GM19240 (cell line): ENCODE measurements around the gene REEP2.
"Not testable (repeated sequence)": the region's sequence is repeated elsewhere in the genome, so short reads cannot be mapped to it uniquely, and the experiment has no call there.

Experiments
- DNase-seq: peaks from one replicate; pipeline ENCODE4 v3.0.0; 2011; ENCODE audit warnings: low spot score; ENCODE audit not compliant: insufficient read length

REEP2 gene

DNA sequence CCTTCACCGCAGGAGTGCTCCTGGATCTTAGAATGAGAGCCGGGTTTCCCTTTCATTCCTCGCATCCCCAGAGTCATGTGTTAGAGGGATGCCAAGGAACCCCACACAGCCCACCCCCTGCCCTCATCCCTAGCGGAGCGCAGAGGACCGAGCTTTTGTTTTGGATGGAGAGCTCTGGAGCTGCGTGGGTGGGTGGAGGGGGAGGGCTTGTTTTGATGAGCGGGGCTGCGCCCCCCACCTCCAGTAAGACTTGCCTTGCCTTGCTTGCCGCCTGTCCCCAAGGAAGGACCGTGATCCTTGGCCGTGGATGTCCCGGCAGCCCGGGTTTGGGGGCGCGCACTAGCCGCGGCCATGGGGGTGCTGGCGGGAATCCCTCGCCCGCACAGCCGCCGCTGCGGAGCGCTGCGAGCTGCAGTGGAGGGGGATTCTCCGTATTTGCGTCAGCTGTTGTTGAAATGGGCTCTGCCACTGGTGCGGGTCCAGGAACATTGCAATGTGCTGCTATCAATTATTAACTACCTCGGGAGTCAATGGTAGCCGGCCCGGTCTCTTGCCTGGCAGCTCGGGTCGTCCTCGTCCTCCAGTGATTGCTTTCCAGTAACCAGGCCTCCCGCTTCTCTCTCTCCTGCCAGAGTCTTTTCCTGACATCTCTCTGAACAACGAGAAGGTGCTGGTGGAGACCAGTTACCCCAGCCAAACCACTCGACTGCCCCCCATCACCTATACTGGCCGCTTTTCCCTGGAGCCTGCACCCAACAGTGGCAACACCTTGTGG is 27.5 kb downstream of the REEP2 start:
- DNase-seq: no peak

GRCh38 chr5:138466900-138467710 is 28.2 kb downstream of the REEP2 start:
- DNase-seq: no peak

DNA sequence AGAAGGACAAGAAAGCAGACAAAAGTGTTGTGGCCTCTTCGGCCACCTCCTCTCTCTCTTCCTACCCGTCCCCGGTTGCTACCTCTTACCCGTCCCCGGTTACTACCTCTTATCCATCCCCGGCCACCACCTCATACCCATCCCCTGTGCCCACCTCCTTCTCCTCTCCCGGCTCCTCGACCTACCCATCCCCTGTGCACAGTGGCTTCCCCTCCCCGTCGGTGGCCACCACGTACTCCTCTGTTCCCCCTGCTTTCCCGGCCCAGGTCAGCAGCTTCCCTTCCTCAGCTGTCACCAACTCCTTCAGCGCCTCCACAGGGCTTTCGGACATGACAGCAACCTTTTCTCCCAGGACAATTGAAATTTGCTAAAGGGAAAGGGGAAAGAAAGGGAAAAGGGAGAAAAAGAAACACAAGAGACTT is 28.9 kb downstream of the REEP2 start:
- no peak for DNase-seq

- DNase-seq: no peak
Observed at GRCh38 chr5:138468133-138468965, 29.5 kb downstream of the REEP2 start.

DNA sequence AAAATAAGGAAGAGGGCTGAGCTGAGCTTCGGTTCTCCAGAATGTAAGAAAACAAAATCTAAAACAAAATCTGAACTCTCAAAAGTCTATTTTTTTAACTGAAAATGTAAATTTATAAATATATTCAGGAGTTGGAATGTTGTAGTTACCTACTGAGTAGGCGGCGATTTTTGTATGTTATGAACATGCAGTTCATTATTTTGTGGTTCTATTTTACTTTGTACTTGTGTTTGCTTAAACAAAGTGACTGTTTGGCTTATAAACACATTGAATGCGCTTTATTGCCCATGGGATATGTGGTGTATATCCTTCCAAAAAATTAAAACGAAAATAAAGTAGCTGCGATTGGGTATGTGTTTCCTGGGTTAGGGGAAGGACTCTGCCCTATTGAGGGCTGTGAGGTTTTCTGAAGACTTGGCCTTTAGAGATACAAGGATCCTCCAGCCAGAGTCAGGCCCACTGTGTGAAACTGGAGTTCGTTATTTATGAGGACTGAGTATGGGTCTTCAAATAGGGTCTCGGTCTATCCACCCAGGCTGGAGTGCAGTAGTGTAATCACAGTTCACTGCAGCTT is 30.2 kb downstream of the REEP2 start:
- DNase-seq: no peak

- DNase-seq: no peak
Observed at GRCh38 chr5:138469540-138470321, 30.9 kb downstream of the REEP2 start.

DNA sequence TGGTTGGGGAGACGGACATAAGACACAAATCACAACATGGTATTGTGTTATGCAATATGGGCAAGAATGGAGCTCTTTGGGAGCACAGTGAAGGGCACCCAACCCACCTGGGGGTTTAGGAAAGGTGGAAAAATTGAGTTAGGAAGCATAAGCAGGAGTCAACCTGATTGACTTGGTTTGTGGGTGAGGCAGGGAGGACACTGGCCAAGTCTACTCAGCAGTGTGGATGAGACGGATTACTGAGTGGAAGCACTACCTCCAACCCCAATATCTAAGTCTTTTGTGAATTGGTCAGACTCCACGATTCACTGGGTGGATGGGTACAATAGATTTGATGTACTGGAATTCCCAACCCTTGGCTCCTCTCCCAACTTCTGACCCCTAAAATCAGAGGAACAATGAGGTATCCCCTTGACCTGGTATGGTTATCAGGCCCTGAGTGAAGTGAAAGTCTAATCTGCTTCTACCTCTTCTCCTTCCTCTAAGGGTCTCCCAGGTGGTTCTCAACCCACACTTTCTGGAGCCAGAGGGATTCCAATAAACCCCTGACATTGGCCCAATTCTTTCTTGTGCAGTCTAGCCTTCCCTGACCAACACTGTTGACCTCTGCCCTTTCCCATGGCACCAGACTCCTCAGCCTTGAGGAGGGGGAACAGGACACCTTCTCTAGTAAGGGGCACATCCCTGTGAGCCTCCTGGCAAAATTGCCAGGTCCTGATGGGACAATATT is 31.6 kb downstream of the REEP2 start:
- no peak for DNase-seq

DNA sequence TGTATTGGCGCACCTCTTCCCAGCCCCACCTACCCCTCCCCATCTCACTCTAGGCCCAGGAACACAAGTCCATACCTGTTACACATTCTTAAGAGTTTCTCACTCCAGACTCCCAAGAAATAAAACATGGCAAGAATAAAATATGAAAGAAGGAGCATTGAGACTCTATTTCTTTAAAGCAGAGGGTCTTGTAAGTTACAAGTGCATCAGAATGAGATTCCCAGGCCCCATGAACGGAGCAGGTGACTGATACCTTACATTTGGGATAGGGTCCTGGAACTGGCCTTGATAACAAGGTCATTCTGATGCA is 32.1 kb downstream of the REEP2 start:
- no peak for DNase-seq

- no peak for DNase-seq
Observed at GRCh38 chr5:138472353-138472752, 33.5 kb downstream of the REEP2 start.

DNA sequence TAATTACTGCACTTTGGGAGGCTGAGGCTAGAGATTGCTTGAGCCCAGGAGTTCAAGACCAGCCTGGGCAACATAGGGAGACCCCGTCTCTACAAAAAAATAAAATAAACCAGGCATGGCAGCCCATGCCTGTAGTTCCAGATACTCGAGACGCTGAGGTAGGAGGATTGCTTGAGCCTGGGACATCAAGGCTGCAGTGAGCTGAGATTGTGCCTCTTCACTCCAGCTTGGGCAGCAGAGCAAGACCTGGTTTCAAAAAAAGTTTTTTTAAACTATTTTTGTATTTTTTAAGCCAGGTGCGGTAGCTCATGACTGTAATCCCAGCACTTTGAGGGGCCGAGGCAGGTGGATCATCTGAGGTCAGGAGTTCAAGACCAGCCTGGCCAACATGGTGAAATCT is 34.3 kb downstream of the REEP2 start:
- DNase-seq: not testable (repeated sequence)

- DNase-seq: no peak
Observed at GRCh38 chr5:138476918-138477317, 38.1 kb downstream of the REEP2 start.

GRCh38 chr5:138482638-138483037 is 43.8 kb downstream of the REEP2 start:
- DNase-seq: no peak

GRCh38 chr5:138488481-138488945 is 49.7 kb downstream of the REEP2 start:
- no peak for DNase-seq

GRCh38 chr5:138489683-138490061 is 50.8 kb downstream of the REEP2 start:
- no peak for DNase-seq

GRCh38 chr5:138490648-138491283 is 51.9 kb downstream of the REEP2 start:
- DNase-seq: no peak

GRCh38 chr5:138491284-138491648 is 52.4 kb downstream of the REEP2 start:
- no peak for DNase-seq

- peak; percentile 81 for DNase-seq
Observed at GRCh38 chr5:138491669-138492559, 53.1 kb downstream of the REEP2 start.

GRCh38 chr5:138492560-138493045 is 53.7 kb downstream of the REEP2 start:
- DNase-seq: no peak
